Epithelial cell of proximal tubule (primary cell): Measurements from ENCODE around the gene TXNRD1. TPM values are rescaled to one million over a fixed set of nuclear protein-coding genes. Genes with fewer than 3 reads are reported as not detected.

Experiments used
- DNase-seq: peaks from one replicate; pipeline ENCODE4 v3.0.0-alpha.2; 2011; ENCODE audit warnings: low read depth
- H3K4me3 ChIP-seq: 2 replicates; pipeline ENCODE4 v1.5.1; 2011; ENCODE audit warnings: low read depth, mild to moderate bottlenecking, low read length
- CTCF ChIP-seq: conservative IDR thresholded peaks from 2 replicates; pipeline ENCODE4 v1.5.1; 2012; ENCODE audit warnings: low read depth, mild to moderate bottlenecking, low read length
- total RNA-seq: library from RNA; depleted of rRNA; stranded (reverse); fragments of >200 nt; gene quantifications from 2 replicates; pipeline ENCODE4 v1.2.3, GENCODE V29; 2015

The TXNRD1 gene
- total RNA-seq, 1 donor from 2014 or later: 268 TPM

DNA sequence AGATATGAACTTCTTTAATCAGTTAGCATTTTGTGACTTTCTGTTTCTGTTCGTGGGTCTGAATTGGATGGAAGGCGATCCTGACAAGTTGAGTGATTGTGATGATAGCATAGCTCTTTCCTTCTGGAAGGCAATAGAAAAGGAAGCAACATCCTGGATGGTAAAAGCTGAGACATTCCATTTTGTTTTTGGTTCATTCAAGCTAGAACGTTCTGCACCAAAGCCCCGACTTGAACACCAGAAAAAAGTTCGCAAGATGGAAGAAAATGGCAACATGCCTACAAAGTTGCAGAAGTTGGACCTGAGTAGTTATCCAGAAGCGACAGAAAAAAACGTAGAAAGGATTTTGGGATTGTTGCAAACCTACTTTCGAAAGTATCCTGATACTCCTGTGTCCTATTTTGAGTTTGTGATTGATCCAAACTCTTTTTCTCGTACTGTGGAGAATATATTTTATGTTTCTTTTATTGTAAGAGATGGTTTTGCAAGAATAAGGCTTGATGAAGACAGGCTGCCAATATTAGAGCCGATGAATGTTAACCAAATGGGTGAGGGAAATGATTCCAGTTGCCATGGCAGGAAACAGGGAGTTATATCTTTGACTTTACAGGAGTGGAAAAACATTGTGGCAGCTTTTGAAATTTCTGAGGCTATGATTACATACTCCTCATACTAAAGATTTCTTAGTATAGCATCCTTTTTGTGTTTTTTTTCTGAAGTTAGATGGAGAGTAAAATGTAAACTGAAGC, 88.9 kb downstream of the TXNRD1 start:
- no peak for DNase-seq
- no peak for TF ChIP-seq CTCF
- H3K4me3 ChIP-seq: peak overlapping the region; percentile 57

DNA sequence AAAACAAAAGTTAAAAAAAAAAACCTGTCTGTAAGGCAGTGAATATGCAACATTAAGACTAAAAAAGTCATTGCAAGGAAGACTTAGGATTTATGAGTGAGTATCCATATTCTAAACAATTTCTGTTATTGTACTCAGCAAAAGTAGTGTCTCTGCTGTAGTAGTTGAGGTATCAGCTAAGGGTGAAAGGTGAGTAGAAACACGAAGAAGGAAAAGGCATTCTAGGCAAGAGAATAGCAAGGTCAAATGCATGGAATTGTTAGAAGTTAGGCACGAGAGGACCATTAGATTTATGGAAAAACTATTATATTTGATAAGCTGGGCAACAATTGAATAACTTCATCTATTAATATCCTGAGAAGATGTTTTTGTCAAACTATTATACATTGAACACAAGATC, 89.8 kb downstream of the TXNRD1 start:
- H3K4me3 ChIP-seq: no peak overlapping the region
- no peak for TF ChIP-seq CTCF
- no peak for DNase-seq

GRCh38 chr12:104306376-104306775, 90.8 kb downstream of the TXNRD1 start:
- TF ChIP-seq CTCF: no peak
- DNase-seq: no peak

GRCh38 chr12:104306943-104307654, 91.5 kb downstream of the TXNRD1 start:
- H3K4me3 ChIP-seq: no peak overlapping the region
- no peak for DNase-seq
- TF ChIP-seq CTCF: no peak

More at GRCh38 chr12:104306376-104306775, 90.8 kb downstream of the TXNRD1 start:
- H3K4me3 ChIP-seq: no peak overlapping the region

DNA sequence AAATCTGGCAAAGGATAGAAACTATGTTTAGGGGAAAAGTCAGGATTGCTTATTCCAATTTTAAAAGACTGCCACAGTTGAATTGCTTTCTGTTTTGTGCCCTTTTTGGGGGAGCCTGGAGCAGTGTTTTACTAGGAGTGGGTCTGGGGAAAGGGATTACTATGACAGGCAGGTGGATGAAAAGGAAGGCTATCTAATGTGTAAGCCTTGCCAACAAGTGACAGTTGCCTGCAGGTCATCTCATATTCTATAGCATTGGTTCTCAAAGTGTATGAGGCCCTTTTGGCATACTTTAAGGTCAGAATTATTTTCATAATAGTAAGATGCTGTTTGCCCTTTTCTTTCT, 92.0 kb downstream of the TXNRD1 start:
- no peak for TF ChIP-seq CTCF
- DNase-seq: no peak
- H3K4me3 ChIP-seq: no peak overlapping the region

DNA sequence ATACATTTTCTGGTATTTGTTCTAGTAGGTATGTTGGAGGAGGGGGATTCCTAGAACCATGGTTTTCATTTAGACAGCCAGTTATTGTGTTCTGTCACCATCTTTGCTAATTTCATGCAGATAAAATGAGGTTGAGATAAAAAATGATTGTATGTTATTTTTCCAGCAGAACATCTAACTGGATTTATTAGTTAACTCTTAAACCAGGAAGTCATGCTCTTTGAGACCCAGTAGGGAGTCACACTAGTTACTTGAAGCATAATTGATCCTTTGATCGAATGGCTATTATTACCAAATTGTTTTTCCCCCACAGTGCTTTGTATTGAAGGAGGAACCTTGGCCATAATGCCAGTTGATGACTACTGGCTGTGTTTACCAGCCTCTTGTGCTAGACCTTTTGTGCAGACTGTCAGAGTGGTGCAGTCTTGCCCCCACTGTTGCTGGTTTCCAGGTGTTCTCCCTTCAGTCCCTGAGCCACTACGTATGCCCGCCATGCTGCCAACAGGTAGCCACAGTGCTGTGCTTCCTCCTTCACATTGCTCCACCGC, 93.9 kb downstream of the TXNRD1 start:
- TF ChIP-seq CTCF: no peak
- no peak overlapping the region for H3K4me3 ChIP-seq
- no peak for DNase-seq
